BJ (cell line): ENCODE measurements around the gene PSG1. TPM values are rescaled to one million over a fixed set of nuclear protein-coding genes. Genes with fewer than 3 reads are reported as not detected.

ENCODE experiments used
- CTCF ChIA-PET: fragments of 350-600 bp; formaldehyde crosslinking; extraction: SDS; loops from one replicate; lab custom pipeline; 2021; ENCODE audit warnings: antibody characterized with exemption, inconsistent platforms; lab: Yijun Ruan, JAX
- POLR2A ChIA-PET: fragments of 300-600 bp; sonication (Branson Sonifier 250); formaldehyde crosslinking; extraction: SDS; loops from one replicate; lab custom pipeline; 2021; ENCODE audit warnings: antibody characterized with exemption; lab: Charles Lee
- DNase-seq: peaks from one replicate; pipeline ENCODE4 v3.0.0-alpha.2; 2011; ENCODE audit warnings: low read depth
- H3K27me3 ChIP-seq: 2 replicates; pipeline ENCODE4 v1.6.0; 2011; ENCODE audit warnings: low read length; ENCODE audit not compliant: control insufficient read depth, insufficient read depth
- H3K36me3 ChIP-seq: 2 replicates; pipeline ENCODE4 v1.5.1; 2011; ENCODE audit warnings: low read length; ENCODE audit not compliant: control insufficient read depth, insufficient read depth
- H3K4me3 ChIP-seq: 2 replicates; pipeline ENCODE4 v1.5.1; 2011; ENCODE audit warnings: low read depth, mild to moderate bottlenecking, control low read depth, low read length
- CTCF ChIP-seq: IDR thresholded peaks from 2 replicates; pipeline ENCODE4 v1.5.1; 2011; ENCODE audit warnings: low read depth, mild to moderate bottlenecking, control low read depth, inconsistent platforms, low read length, moderate library complexity; ENCODE audit not compliant: insufficient read depth
- polyA plus RNA-seq: library from polyadenylated mRNA; depleted of rRNA; stranded (reverse); fragments of >200 nt; gene quantifications from 2 replicates; pipeline ENCODE4 v1.2.3, GENCODE V29; 2011; rRNA removed

PSG1 gene
- polyA plus RNA-seq, 1 experiment, result 14.4 TPM

GRCh38 chr19:42816894-42817293 is 62.6 kb downstream of the PSG1 start:
- CTCF ChIA-PET, result interaction anchor here (1.2 to 1.4 kb wide), 2 partner anchors 68 to 103 kb away, joined by 3 read pairs; no protein-coding TSS in a partner anchor
- POLR2A ChIA-PET, result no interaction called here
- H3K4me3 ChIP-seq, result no peak overlapping the region
- DNase-seq, result no peak
- H3K27me3 ChIP-seq, result no peaks in the 10 kb centered on the region
- no peak for TF ChIP-seq CTCF
- H3K36me3 ChIP-seq, result no peaks in the 10 kb centered on the region

Other genes with a start within 250 kb of the PSG1 start
- gene PSG3, start 139.2 kb downstream of the PSG1 start, polyA plus RNA-seq, result 0.39 and 0.49 TPM in 2 replicates
- 0.34 and 0.63 TPM in 2 replicates for gene PSG8, start 114.0 kb downstream of the PSG1 start, polyA plus RNA-seq
- gene PSG6, start 38.2 kb upstream of the PSG1 start, polyA plus RNA-seq, result 1.0 and 1.5 TPM in 2 replicates
- gene PSG7, start 57.5 kb upstream of the PSG1 start, polyA plus RNA-seq, result 0.16 and 0.17 TPM in 2 replicates
- gene PSG11, start 146.8 kb upstream of the PSG1 start, polyA plus RNA-seq, result 0.80 and 0.83 TPM in 2 replicates
- 3.9 and 4.6 TPM in 2 replicates for gene PSG2, start 203.0 kb upstream of the PSG1 start, polyA plus RNA-seq